Suprapubic skin (tissue), 3 donors: ENCODE data around the gene MDN1.

Experiments used
- EP300 ChIP-seq: sonication (generic); formaldehyde crosslinking; IDR thresholded peaks from one replicate; pipeline ENCODE4 v1.6.1; 2017; ENCODE audit warnings: antibody characterized with exemption
- POLR2A ChIP-seq, 2 donors: fragments of 450-650 bp; IDR thresholded peaks; one replicate each; pipeline ENCODE4 v1.6.1; 2017; ENCODE audit warnings: antibody characterized with exemption in 2 of 2, mild to moderate bottlenecking in 2 of 2, moderate library complexity in 2 of 2
- TF ChIP-seq, protein P1 (sequence below), 2 donors: fragments of 200-600 bp in 1 of 2; fragments of 450-650 bp in 1 of 2; sonication (generic) in 1 of 2; IDR thresholded peaks; one replicate each; pipeline ENCODE4 v1.5.1; 2016 to 2019; ENCODE audit warnings: antibody characterized with exemption in 2 of 2, mild to moderate bottlenecking in 1 of 2, moderate library complexity in 1 of 2

DNA sequence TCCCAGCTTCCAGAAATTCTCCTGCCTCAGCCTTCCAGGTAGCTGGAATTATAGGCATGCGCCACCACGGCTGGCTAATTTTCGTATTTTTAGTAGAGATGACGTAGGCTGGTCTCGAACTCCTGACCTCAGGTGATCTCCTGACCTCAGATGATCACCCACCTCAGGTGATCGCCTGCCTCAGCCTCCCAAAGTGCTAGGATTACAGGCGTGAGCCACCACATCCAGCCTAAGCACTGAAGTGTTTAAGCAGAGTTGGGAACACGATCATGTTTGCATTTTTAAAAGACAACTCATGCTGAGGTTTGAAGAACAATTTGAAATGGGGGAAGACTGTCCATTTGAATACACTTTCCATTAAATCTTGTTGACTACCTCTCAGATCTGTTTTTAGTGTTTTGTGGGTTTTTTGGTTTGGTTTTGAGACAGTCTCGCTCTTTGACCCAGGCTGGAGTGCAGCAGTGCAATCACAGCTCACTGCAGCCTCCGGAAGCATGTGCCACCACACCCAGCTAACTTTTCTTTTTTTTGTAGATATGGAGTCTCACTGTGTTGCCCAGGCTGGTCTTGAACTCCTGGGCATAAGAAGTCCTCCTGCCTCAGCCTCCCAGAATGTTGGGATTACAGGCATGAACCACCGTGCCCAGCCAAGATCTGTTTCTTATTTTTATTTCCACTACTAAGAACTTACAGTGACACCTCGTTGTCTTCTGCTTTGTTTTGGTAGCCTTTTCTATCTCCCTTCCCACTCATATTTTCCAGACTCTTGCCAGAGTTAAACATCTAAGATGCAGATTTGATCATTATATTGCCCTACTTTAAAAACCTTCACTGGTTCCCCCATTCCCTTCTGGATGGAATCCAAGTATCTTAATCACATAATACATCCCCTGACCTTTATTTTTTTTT lies 15.5 kb upstream of the MDN1 start:
- TF ChIP-seq, protein P1, sequence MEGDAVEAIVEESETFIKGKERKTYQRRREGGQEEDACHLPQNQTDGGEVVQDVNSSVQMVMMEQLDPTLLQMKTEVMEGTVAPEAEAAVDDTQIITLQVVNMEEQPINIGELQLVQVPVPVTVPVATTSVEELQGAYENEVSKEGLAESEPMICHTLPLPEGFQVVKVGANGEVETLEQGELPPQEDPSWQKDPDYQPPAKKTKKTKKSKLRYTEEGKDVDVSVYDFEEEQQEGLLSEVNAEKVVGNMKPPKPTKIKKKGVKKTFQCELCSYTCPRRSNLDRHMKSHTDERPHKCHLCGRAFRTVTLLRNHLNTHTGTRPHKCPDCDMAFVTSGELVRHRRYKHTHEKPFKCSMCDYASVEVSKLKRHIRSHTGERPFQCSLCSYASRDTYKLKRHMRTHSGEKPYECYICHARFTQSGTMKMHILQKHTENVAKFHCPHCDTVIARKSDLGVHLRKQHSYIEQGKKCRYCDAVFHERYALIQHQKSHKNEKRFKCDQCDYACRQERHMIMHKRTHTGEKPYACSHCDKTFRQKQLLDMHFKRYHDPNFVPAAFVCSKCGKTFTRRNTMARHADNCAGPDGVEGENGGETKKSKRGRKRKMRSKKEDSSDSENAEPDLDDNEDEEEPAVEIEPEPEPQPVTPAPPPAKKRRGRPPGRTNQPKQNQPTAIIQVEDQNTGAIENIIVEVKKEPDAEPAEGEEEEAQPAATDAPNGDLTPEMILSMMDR (IDR thresholded peaks at IDR 0.05) = no peak
- TF ChIP-seq POLR2A (IDR thresholded peaks at IDR 0.05) (no peak), EP300 (no peak)
